ENCODE measurements around the gene FARP1.

The FARP1 gene

GRCh38 chr13:98493042-98493712 lies 350.3 kb downstream of the FARP1 start:
- CTCF ChIA-PET = interaction anchor here (2.1 to 2.6 kb wide), 2 partner anchors 14 to 16 kb away, joined by 5 to 6 read pairs; no protein-coding TSS in a partner anchor
- Histone ChIP-seq H3K36me3 (ENCODE audit: control insufficient read depth in 4 of 4, insufficient read depth in 4 of 4, low read length in 3 of 4) (peaks cover 0 to 6% (median 3%) of the 10 kb centered on the region in 4 experiments), H3K27me3 (replicated peaks in 2 of 5; ENCODE audit: control insufficient read depth in 4 of 5, insufficient read depth in 5 of 5, low read length in 4 of 5) (no peaks in the 10 kb centered on the region), H3K4me1 (ENCODE audit: control extremely low read depth in 1 of 4, control insufficient read depth in 4 of 4, insufficient read depth in 4 of 4, low read length in 3 of 4) (peaks cover 3 to 34% (median 28%) of the 10 kb centered on the region in 4 experiments), H3K27ac (ENCODE audit: insufficient read depth in 1 of 2, low read depth in 1 of 2, low read length in 2 of 2, poor library complexity in 1 of 2, severe bottlenecking in 2 of 2) (no peak overlapping the region), H3K9me3 (ENCODE audit: control extremely low read depth in 1 of 5, control insufficient read depth in 4 of 5, insufficient read depth in 2 of 5, low read depth in 1 of 5, low read length in 4 of 5) (no peaks in the 10 kb centered on the region), H3K4me3 (ENCODE audit: control insufficient read depth in 1 of 7, extremely low read depth in 1 of 7, insufficient read depth in 4 of 7, low read depth in 2 of 7, low read length in 6 of 7) (no peak overlapping the region)
- whole genome bisulfite sequencing (ENCODE audit: insufficient coverage) = 100% methylated on average over 1 of the region's 6 CpGs
- POLR2A ChIA-PET = no interaction called here
- DNase-seq = no peak

- Histone ChIP-seq H3K9me3 (ENCODE audit: control extremely low read depth in 1 of 5, control insufficient read depth in 4 of 5, insufficient read depth in 2 of 5, low read depth in 1 of 5, low read length in 4 of 5) (peaks cover 0 to 3% (median 0%) of the 10 kb centered on the region in 5 experiments), H3K27ac (ENCODE audit: insufficient read depth in 1 of 2, low read depth in 1 of 2, low read length in 2 of 2, poor library complexity in 1 of 2, severe bottlenecking in 2 of 2) (no peak overlapping the region), H3K4me1 (ENCODE audit: control extremely low read depth in 1 of 4, control insufficient read depth in 4 of 4, insufficient read depth in 4 of 4, low read length in 3 of 4) (peaks cover 3 to 24% (median 19%) of the 10 kb centered on the region in 4 experiments), H3K27me3 (replicated peaks in 2 of 5; ENCODE audit: control insufficient read depth in 4 of 5, insufficient read depth in 5 of 5, low read length in 4 of 5) (no peaks in the 10 kb centered on the region), H3K36me3 (ENCODE audit: control insufficient read depth in 4 of 4, insufficient read depth in 4 of 4, low read length in 3 of 4) (peaks cover 0 to 22% (median 9%) of the 10 kb centered on the region in 4 experiments), H3K4me3 (ENCODE audit: control insufficient read depth in 1 of 7, extremely low read depth in 1 of 7, insufficient read depth in 4 of 7, low read depth in 2 of 7, low read length in 6 of 7) (no peak overlapping the region)
- DNase-seq = no peak
- POLR2A ChIA-PET = interaction anchor here (0.7 to 1.3 kb wide), 2 partner anchors 9 to 10 kb away, joined by 3 read pairs; no protein-coding TSS in a partner anchor
- 97% methylated on average over 13 of the region's 13 CpGs for WGBS (ENCODE audit: insufficient coverage)
- CTCF ChIA-PET = interaction anchor here (2.6 kb wide), 1 partner anchor 12 kb away, joined by 6 read pairs; no protein-coding TSS in a partner anchor
Observed at GRCh38 chr13:98494769-98495168, 351.9 kb downstream of the FARP1 start.

DNA sequence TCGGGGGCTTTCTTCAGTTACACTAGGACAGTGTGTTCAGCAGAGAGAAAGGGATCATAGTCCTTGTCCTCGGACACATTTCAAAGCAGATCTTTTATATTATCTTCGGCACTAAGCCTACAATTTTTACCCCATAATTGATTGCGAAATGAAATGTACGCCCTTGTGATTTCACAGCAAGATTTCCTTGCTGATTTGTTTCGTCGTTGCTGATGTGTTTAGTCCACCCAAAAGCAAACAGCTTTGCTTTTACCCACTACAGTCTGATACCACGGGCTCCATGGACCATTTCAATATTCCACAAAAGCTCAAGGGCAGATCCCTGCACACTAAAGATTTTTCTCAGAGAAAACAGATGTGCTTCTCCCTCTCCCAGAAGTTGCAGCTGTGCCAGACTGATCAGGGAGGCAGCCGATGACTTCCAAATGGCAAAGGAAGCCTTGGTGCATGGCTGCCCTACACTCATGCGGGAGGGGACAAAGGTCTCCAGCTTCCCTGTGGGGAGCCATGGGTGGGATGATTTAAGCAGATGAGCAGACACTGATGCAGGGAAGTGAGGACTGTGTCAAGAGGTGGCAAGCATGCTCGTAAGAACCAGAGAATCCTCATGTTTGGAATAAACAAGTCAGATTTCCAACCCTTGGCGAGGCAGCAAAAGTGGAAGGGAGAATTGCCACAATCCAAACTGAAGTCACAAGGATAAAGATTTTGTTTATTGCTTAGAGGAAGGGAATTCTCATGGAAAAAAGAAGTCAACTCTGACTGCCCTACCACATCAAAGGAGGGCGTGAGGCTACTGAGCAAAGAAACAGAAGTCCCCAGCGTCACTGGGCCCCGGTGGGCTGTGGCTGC lies 353.0 kb downstream of the FARP1 start:
- 96% methylated on average over 10 of the region's 15 CpGs for WGBS (ENCODE audit: insufficient coverage)
- Histone ChIP-seq H3K4me3 (ENCODE audit: control insufficient read depth in 1 of 7, extremely low read depth in 1 of 7, insufficient read depth in 4 of 7, low read depth in 2 of 7, low read length in 6 of 7) (no peak overlapping the region), H3K27me3 (replicated peaks in 2 of 5; ENCODE audit: control insufficient read depth in 4 of 5, insufficient read depth in 5 of 5, low read length in 4 of 5) (no peaks in the 10 kb centered on the region), H3K9me3 (ENCODE audit: control extremely low read depth in 1 of 5, control insufficient read depth in 4 of 5, insufficient read depth in 2 of 5, low read depth in 1 of 5, low read length in 4 of 5) (peaks cover 0 to 3% (median 0%) of the 10 kb centered on the region in 5 experiments), H3K27ac (ENCODE audit: insufficient read depth in 1 of 2, low read depth in 1 of 2, low read length in 2 of 2, poor library complexity in 1 of 2, severe bottlenecking in 2 of 2) (no peak overlapping the region), H3K36me3 (ENCODE audit: control insufficient read depth in 4 of 4, insufficient read depth in 4 of 4, low read length in 3 of 4) (peaks cover 0 to 22% (median 9%) of the 10 kb centered on the region in 4 experiments), H3K4me1 (ENCODE audit: control extremely low read depth in 1 of 4, control insufficient read depth in 4 of 4, insufficient read depth in 4 of 4, low read length in 3 of 4) (peaks cover 3 to 14% (median 9%) of the 10 kb centered on the region in 4 experiments)
- CTCF ChIA-PET = interaction anchor here (1.1 to 2.6 kb wide), 3 partner anchors 9 to 13 kb away, joined by 4 to 6 read pairs (median 5); no protein-coding TSS in a partner anchor
- no peak for DNase-seq
- POLR2A ChIA-PET = interaction anchor here (1.3 kb wide), 1 partner anchor 8 kb away, joined by 3 read pairs; no protein-coding TSS in a partner anchor

GRCh38 chr13:98496479-98496791 lies 353.5 kb downstream of the FARP1 start:
- no peak for DNase-seq
- WGBS (ENCODE audit: insufficient coverage) = 100% methylated on average over 2 of the region's 3 CpGs
- no peaks in the 10 kb centered on the region for H3K27me3 ChIP-seq (replicated peaks in 2 of 5; ENCODE audit: control insufficient read depth in 4 of 5, insufficient read depth in 5 of 5, low read length in 4 of 5)
- H3K36me3 ChIP-seq (ENCODE audit: control insufficient read depth in 4 of 4, insufficient read depth in 4 of 4, low read length in 3 of 4) = peaks cover 0 to 22% (median 9%) of the 10 kb centered on the region in 4 experiments
- H3K27ac ChIP-seq (ENCODE audit: insufficient read depth in 1 of 2, low read depth in 1 of 2, low read length in 2 of 2, poor library complexity in 1 of 2, severe bottlenecking in 2 of 2) = no peak overlapping the region
- CTCF ChIA-PET = interaction anchor here (1.1 to 1.3 kb wide), 2 partner anchors 9 to 13 kb away, joined by 4 to 5 read pairs; no protein-coding TSS in a partner anchor
- H3K4me3 ChIP-seq (ENCODE audit: control insufficient read depth in 1 of 7, extremely low read depth in 1 of 7, insufficient read depth in 4 of 7, low read depth in 2 of 7, low read length in 6 of 7) = no peak overlapping the region
- H3K4me1 ChIP-seq (ENCODE audit: control extremely low read depth in 1 of 4, control insufficient read depth in 4 of 4, insufficient read depth in 4 of 4, low read length in 3 of 4) = peaks cover 0 to 13% (median 4%) of the 10 kb centered on the region in 4 experiments
- H3K9me3 ChIP-seq (ENCODE audit: control extremely low read depth in 1 of 5, control insufficient read depth in 4 of 5, insufficient read depth in 2 of 5, low read depth in 1 of 5, low read length in 4 of 5) = peaks cover 0 to 3% (median 0%) of the 10 kb centered on the region in 5 experiments
- POLR2A ChIA-PET = no interaction called here

- H3K4me3 ChIP-seq (ENCODE audit: control insufficient read depth in 1 of 7, extremely low read depth in 1 of 7, insufficient read depth in 4 of 7, low read depth in 2 of 7, low read length in 6 of 7) = no peak overlapping the region
- H3K27me3 ChIP-seq (replicated peaks in 2 of 5; ENCODE audit: control insufficient read depth in 4 of 5, insufficient read depth in 5 of 5, low read length in 4 of 5) = no peaks in the 10 kb centered on the region
- WGBS (ENCODE audit: insufficient coverage) = 96% methylated on average over 4 of the region's 8 CpGs
- H3K9me3 ChIP-seq (ENCODE audit: control extremely low read depth in 1 of 5, control insufficient read depth in 4 of 5, insufficient read depth in 2 of 5, low read depth in 1 of 5, low read length in 4 of 5) = peaks cover 0 to 3% (median 0%) of the 10 kb centered on the region in 5 experiments
- DNase-seq = no peak
- CTCF ChIA-PET = interaction anchor here (1.1 kb wide), 2 partner anchors 8 to 9 kb away, joined by 3 to 5 read pairs; no protein-coding TSS in a partner anchor
- peaks cover 0 to 22% (median 9%) of the 10 kb centered on the region in 4 experiments for H3K36me3 ChIP-seq (ENCODE audit: control insufficient read depth in 4 of 4, insufficient read depth in 4 of 4, low read length in 3 of 4)
- no peak overlapping the region for H3K27ac ChIP-seq (ENCODE audit: insufficient read depth in 1 of 2, low read depth in 1 of 2, low read length in 2 of 2, poor library complexity in 1 of 2, severe bottlenecking in 2 of 2)
- peaks cover 0 to 14% (median 2%) of the 10 kb centered on the region in 4 experiments for H3K4me1 ChIP-seq (ENCODE audit: control extremely low read depth in 1 of 4, control insufficient read depth in 4 of 4, insufficient read depth in 4 of 4, low read length in 3 of 4)
- POLR2A ChIA-PET = no interaction called here
Observed at GRCh38 chr13:98496966-98497365, 354.1 kb downstream of the FARP1 start.

- Histone ChIP-seq H3K36me3 (ENCODE audit: control insufficient read depth in 4 of 4, insufficient read depth in 4 of 4, low read length in 3 of 4) (peaks cover 0 to 19% (median 10%) of the 10 kb centered on the region in 4 experiments), H3K4me1 (ENCODE audit: control extremely low read depth in 1 of 4, control insufficient read depth in 4 of 4, insufficient read depth in 4 of 4, low read length in 3 of 4) (peaks cover 0 to 48% (median 11%) of the 10 kb centered on the region in 4 experiments), H3K27ac (ENCODE audit: insufficient read depth in 1 of 2, low read depth in 1 of 2, low read length in 2 of 2, poor library complexity in 1 of 2, severe bottlenecking in 2 of 2) (no peak overlapping the region), H3K27me3 (replicated peaks in 2 of 5; ENCODE audit: control insufficient read depth in 4 of 5, insufficient read depth in 5 of 5, low read length in 4 of 5) (no peaks in the 10 kb centered on the region), H3K9me3 (ENCODE audit: control extremely low read depth in 1 of 5, control insufficient read depth in 4 of 5, insufficient read depth in 2 of 5, low read depth in 1 of 5, low read length in 4 of 5) (peaks cover 0 to 3% (median 0%) of the 10 kb centered on the region in 5 experiments), H3K4me3 (ENCODE audit: control insufficient read depth in 1 of 7, extremely low read depth in 1 of 7, insufficient read depth in 4 of 7, low read depth in 2 of 7, low read length in 6 of 7) (no peak overlapping the region)
- DNase-seq = no peak
- POLR2A ChIA-PET = no interaction called here
- CTCF ChIA-PET = no interaction called here
- 88% methylated on average over 4 of the region's 10 CpGs for WGBS (ENCODE audit: insufficient coverage)
Observed at GRCh38 chr13:98500963-98501421, 358.1 kb downstream of the FARP1 start.
